HepG2 (cell line): ENCODE measurements around the gene MAIP1. TPM values are rescaled to one million over a fixed set of nuclear protein-coding genes. Genes with fewer than 3 reads are reported as not detected.

Experiments used
- CEBPG ChIP-seq: IDR thresholded peaks from 2 replicates; pipeline ENCODE4 v1.6.1; 2016
- HNF4A ChIP-seq: sonication (generic); formaldehyde crosslinking; IDR thresholded peaks from 2 replicates; pipeline ENCODE4 v1.4.0; 2020; ENCODE audit warnings: missing genetic modification reagents
- HNRNPH1 ChIP-seq: fragments of 200-400 bp; formaldehyde crosslinking; optimal IDR thresholded peaks from 2 replicates; pipeline ENCODE3; 2017; ENCODE audit warnings: mild to moderate bottlenecking, low read depth, low read length
- KAT7 ChIP-seq: IDR thresholded peaks from 2 replicates; pipeline ENCODE4 v1.6.1; 2018; ENCODE audit warnings: borderline replicate concordance, missing compliant biosample characterization
- NR2F2 ChIP-seq: IDR thresholded peaks from 2 replicates; pipeline ENCODE4 v1.6.1; 2012; ENCODE audit warnings: low read depth, inconsistent platforms, borderline replicate concordance
- PHF8 ChIP-seq: sonication (generic); formaldehyde crosslinking; IDR thresholded peaks from 2 replicates; pipeline ENCODE4 v1.5.0; 2020; ENCODE audit warnings: missing genetic modification reagents
- SNAPC4 ChIP-seq: sonication (generic); formaldehyde crosslinking; IDR thresholded peaks from 2 replicates; pipeline ENCODE4 v1.4.0; 2020; ENCODE audit warnings: mild to moderate bottlenecking, missing genetic modification reagents
- YEATS4 ChIP-seq: sonication (generic); formaldehyde crosslinking; IDR thresholded peaks from 2 replicates; pipeline ENCODE4 v1.4.0; 2020; ENCODE audit warnings: missing genetic modification reagents, borderline replicate concordance
- ZBTB7A ChIP-seq: sonication (generic); formaldehyde crosslinking; IDR thresholded peaks from 2 replicates; pipeline ENCODE4 v1.8.0; 2022; ENCODE audit warnings: mild to moderate bottlenecking, missing genetic modification reagents
- ZNF572 ChIP-seq: sonication (generic); formaldehyde crosslinking; IDR thresholded peaks from 2 replicates; pipeline ENCODE4 v1.5.1; 2020; ENCODE audit warnings: mild to moderate bottlenecking, missing genetic modification reagents
- ZNF639 ChIP-seq: conservative IDR thresholded peaks from 2 replicates; pipeline ENCODE4 v1.6.1; 2018; ENCODE audit warnings: missing genetic modification reagents
- ZNF644 ChIP-seq: IDR thresholded peaks from 2 replicates; pipeline ENCODE4 v1.6.1; 2016; ENCODE audit warnings: low read depth
- ZNF777 ChIP-seq: sonication (generic); formaldehyde crosslinking; IDR thresholded peaks from 2 replicates; pipeline ENCODE4 v1.4.0; 2020; ENCODE audit warnings: missing genetic modification reagents
- ZXDC ChIP-seq: sonication (generic); formaldehyde crosslinking; IDR thresholded peaks from 2 replicates; pipeline ENCODE4 v1.5.0; 2020; ENCODE audit warnings: mild to moderate bottlenecking, missing genetic modification reagents
- polyA plus RNA-seq, 8 experiments: library from polyadenylated mRNA; depleted of rRNA in 3 of 8; stranded (reverse) in 7 of 8; unstranded in 1 of 8; fragments of >200 nt; fragmentation: Illumina TruSeq in 4 of 8; extraction: Trizol in 4 of 8; gene quantifications; 2 replicates each; pipeline versions ENCODE4 v1.2.1 to v1.2.3, GENCODE V29; 2011 to 2016; ENCODE audit warnings: low read depth in 4 of 8, missing spikeins in 1 of 8, mixed read lengths in 1 of 8; ENCODE audit not compliant: insufficient read depth in 1 of 8
- total RNA-seq, 5 experiments: library from RNA; depleted of rRNA; stranded (reverse); fragments of >200 nt; fragmentation: Illumina TruSeq; extraction: Trizol; gene quantifications; 2 replicates each; pipeline ENCODE4 v1.2.3, GENCODE V29; 2016; ENCODE audit warnings: low read depth in 1 of 5
- TF ChIP-seq, protein P1 (sequence below): sonication (generic); formaldehyde crosslinking; IDR thresholded peaks from 2 replicates; pipeline ENCODE4 v1.4.0; 2020; ENCODE audit warnings: missing genetic modification reagents
- TF ChIP-seq, protein P2 (sequence below): sonication (generic); formaldehyde crosslinking; IDR thresholded peaks from 2 replicates; pipeline ENCODE4 v1.4.0; 2020; ENCODE audit warnings: missing genetic modification reagents, borderline replicate concordance

Gene MAIP1
- total and polyA plus RNA-seq, 2 of the 13 experiments (the other 11 are each of a cell fraction or from before 2014, with no cell fraction given) = 22.3 to 72.9 TPM

- TF ChIP-seq, protein P1, sequence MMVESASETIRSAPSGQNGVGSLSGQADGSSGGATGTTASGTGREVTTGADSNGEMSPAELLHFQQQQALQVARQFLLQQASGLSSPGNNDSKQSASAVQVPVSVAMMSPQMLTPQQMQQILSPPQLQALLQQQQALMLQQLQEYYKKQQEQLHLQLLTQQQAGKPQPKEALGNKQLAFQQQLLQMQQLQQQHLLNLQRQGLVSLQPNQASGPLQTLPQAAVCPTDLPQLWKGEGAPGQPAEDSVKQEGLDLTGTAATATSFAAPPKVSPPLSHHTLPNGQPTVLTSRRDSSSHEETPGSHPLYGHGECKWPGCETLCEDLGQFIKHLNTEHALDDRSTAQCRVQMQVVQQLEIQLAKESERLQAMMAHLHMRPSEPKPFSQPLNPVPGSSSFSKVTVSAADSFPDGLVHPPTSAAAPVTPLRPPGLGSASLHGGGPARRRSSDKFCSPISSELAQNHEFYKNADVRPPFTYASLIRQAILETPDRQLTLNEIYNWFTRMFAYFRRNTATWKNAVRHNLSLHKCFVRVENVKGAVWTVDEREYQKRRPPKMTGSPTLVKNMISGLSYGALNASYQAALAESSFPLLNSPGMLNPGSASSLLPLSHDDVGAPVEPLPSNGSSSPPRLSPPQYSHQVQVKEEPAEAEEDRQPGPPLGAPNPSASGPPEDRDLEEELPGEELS (CRISPR knock-in tag) = peak; percentile 35
- TF ChIP-seq YEATS4 (CRISPR knock-in tag) (peak; percentile 98), ZBTB7A (CRISPR knock-in tag) (0 out of 2 replicates have a peak, but pooled peaks have one; percentile 46), SNAPC4 (peak; percentile 96), KAT7 (CRISPR knock-in tag) (peak; percentile 100), CEBPG (CRISPR knock-in tag) (peak; percentile 26), ZNF777 (CRISPR knock-in tag) (peak; percentile 57), PHF8 (peak; percentile 99), NR2F2 (peak; percentile 70; the same call in 1 of the 2 replicates), HNF4A (CRISPR knock-in tag) (peak; percentile 61), ZNF572 (0 out of 2 replicates have a peak, but pooled peaks have one; percentile 58), ZXDC (peak; percentile 92), HNRNPH1 (peak; percentile 25), ZNF644 (peak; percentile 23; the same call in 1 of the 2 replicates), ZNF639 (CRISPR knock-in tag) (peak; percentile 94)
- TF ChIP-seq, protein P2, sequence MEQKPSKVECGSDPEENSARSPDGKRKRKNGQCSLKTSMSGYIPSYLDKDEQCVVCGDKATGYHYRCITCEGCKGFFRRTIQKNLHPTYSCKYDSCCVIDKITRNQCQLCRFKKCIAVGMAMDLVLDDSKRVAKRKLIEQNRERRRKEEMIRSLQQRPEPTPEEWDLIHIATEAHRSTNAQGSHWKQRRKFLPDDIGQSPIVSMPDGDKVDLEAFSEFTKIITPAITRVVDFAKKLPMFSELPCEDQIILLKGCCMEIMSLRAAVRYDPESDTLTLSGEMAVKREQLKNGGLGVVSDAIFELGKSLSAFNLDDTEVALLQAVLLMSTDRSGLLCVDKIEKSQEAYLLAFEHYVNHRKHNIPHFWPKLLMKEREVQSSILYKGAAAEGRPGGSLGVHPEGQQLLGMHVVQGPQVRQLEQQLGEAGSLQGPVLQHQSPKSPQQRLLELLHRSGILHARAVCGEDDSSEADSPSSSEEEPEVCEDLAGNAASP = peak; percentile 77
Measured at GRCh38 chr2:199955339-199956061, at the start of gene MAIP1, which contains the start of gene TYW5 (continued).
